HFFc6 (cell line): Measurements from ENCODE around the gene IL4I1. TPM values are rescaled to one million over a fixed set of nuclear protein-coding genes. Genes with fewer than 3 reads are reported as not detected.

ENCODE experiments used
- DNase-seq: peaks from one replicate; pipeline ENCODE4 v3.0.0-alpha.2; 2018
- H3K27ac Mint-ChIP-seq: 2 replicates; pipeline ENCODE4 v1.8.0; 2020; ENCODE audit warnings: mild to moderate bottlenecking, mixed read lengths
- H3K27me3 Mint-ChIP-seq: 2 replicates; pipeline ENCODE4 v1.8.0; 2021; ENCODE audit warnings: mild to moderate bottlenecking, moderate library complexity, mixed read lengths; ENCODE audit not compliant: insufficient read depth
- H3K36me3 Mint-ChIP-seq: 2 replicates; pipeline ENCODE4 v1.8.0; 2021; ENCODE audit warnings: low read depth, mixed read lengths
- H3K4me1 Mint-ChIP-seq: 2 replicates; pipeline ENCODE4 v1.8.0; 2020; ENCODE audit warnings: low read depth, mixed read lengths
- H3K4me3 Mint-ChIP-seq: 2 replicates; pipeline ENCODE4 v1.8.0; 2020; ENCODE audit warnings: mild to moderate bottlenecking, moderate library complexity, mixed read lengths
- H3K9me3 Mint-ChIP-seq: 2 replicates; pipeline ENCODE4 v1.8.0; 2020; ENCODE audit warnings: mild to moderate bottlenecking, mixed read lengths
- total RNA-seq, 6 experiments: library from RNA; stranded (reverse); fragmentation: NEBNext Ultra II Directional; extraction: Animal tissue kit (Norgen Biotek cat#: 25700); gene quantifications; 2 replicates in 1 of 6; 3 replicates in 5 of 6; pipeline ENCODE4 v1.2.3, GENCODE V29; 2021
- TF ChIP-seq, protein P1 (sequence below): fragments of 200-600 bp; sonication (generic); IDR thresholded peaks from 2 replicates; pipeline ENCODE4 v1.5.0; 2021; ENCODE audit warnings: antibody characterized with exemption, mild to moderate bottlenecking

The IL4I1 gene
- total RNA-seq, 6 experiments from 2014 or later: 0.24 to 0.48 (median 0.41) TPM; not detected in 1

DNA sequence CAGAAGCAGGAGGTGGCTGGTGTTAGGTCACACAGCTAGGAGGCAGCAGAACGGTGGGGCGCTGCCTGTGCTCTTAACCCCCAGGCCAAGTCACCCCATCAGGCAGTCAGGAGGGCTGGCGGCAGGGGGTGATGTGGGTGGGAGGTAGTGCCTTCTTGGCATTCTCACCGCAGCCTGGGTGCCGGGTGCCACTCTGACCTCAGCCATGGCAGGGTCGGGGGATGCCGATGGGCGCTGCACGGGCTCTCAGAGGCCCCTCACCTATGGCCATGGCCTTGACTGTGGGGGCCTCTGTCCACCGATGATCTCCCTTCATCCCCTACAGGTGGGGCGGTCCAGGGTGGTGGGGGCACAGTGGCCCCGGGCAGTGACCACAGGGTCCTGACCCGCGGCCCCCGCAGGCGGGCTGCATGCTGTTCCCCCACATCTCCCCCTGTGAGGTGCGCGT is 40.1 kb downstream of the IL4I1 start:
- Mint-ChIP-seq H3K27ac (peak overlapping the region; percentile 67), H3K9me3 (no peaks in the 10 kb centered on the region), H3K27me3 (peaks cover 24% of the 10 kb centered on the region), H3K36me3 (peaks cover 18% of the 10 kb centered on the region; the same call in 1 of the 2 replicates), H3K4me1 (peaks cover 34% of the 10 kb centered on the region), H3K4me3 (no peak overlapping the region; the same call in 1 of the 2 replicates)
- no peak for DNase-seq
- TF ChIP-seq, protein P1, sequence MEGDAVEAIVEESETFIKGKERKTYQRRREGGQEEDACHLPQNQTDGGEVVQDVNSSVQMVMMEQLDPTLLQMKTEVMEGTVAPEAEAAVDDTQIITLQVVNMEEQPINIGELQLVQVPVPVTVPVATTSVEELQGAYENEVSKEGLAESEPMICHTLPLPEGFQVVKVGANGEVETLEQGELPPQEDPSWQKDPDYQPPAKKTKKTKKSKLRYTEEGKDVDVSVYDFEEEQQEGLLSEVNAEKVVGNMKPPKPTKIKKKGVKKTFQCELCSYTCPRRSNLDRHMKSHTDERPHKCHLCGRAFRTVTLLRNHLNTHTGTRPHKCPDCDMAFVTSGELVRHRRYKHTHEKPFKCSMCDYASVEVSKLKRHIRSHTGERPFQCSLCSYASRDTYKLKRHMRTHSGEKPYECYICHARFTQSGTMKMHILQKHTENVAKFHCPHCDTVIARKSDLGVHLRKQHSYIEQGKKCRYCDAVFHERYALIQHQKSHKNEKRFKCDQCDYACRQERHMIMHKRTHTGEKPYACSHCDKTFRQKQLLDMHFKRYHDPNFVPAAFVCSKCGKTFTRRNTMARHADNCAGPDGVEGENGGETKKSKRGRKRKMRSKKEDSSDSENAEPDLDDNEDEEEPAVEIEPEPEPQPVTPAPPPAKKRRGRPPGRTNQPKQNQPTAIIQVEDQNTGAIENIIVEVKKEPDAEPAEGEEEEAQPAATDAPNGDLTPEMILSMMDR: no peak; the same call in 1 of the 2 replicates

DNA sequence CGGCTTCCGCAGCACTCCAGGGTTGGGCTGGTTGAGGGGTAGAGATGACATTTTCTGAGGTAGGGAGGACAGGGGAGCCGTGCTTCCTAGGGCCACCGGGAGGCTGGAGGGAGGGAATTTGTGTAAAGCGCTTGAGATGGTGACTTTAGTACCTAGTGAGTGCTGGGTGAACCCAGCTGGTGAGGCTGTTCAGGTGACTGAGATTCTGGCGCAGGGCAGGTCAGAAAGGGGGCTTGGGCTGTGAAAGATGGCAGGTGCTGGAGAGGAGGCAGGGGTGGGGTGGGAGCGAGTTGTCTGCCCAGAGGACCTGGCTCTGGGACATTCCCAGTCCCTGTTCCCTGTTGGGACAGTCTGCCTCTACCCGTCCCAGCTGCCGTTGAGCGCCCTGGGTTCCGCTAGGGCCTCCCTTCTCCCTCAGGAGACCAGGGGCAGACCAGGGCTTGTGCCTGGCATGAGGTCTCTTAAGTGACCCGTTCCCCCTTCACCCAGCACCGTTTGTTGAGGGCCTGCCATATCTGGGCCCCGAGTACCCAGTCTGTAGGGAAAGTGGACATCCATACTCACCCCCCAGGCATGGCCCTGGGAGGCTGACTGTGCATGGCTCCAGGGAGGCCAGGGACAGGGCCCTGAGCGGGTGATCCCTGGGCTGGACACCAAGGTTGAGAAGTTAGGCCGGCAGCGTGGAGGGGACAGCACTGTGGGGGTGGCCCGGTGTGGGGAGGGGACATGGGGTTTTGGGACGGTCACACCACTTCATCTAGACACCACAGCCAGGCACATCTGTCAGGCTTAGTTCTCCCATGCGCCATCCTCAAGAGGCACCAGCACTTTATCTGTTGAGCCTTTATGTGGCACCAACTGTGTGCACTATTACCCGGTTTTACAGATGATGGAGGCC is 40.8 kb downstream of the IL4I1 start:
- TF ChIP-seq, protein P1: no peak
- H3K36me3 Mint-ChIP-seq: peaks cover 18% of the 10 kb centered on the region; the same call in 1 of the 2 replicates
- peaks cover 34% of the 10 kb centered on the region for H3K4me1 Mint-ChIP-seq
- H3K9me3 Mint-ChIP-seq: no peaks in the 10 kb centered on the region
- H3K27me3 Mint-ChIP-seq: peaks cover 24% of the 10 kb centered on the region
- DNase-seq: no peak
- peak overlapping the region; percentile 28; the same call in 1 of the 2 replicates for H3K4me3 Mint-ChIP-seq
- peak overlapping the region; percentile 67 for H3K27ac Mint-ChIP-seq

DNA sequence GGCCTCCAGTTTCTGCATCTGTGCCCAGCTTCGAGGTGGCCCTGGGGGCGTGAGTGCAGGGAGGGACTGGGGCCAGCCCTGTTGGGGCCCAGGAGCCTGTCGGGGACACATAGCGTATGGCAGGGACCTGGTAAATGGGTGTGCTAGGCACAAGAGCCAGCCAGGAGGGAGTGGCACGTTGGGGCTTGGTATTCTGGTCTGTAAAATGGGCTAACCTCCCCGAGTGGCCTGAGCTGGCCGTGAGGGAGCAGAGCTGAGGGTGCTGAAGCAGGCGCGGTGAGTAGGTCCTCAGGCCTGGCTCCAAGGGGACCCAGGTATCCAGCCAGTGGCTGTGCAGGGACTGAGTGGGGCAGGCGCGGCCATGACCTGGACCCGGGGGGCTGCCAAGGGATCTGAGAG is 41.4 kb downstream of the IL4I1 start:
- Mint-ChIP-seq H3K4me1 (peaks cover 36% of the 10 kb centered on the region), H3K9me3 (no peaks in the 10 kb centered on the region), H3K36me3 (peaks cover 19% of the 10 kb centered on the region), H3K27ac (peak overlapping the region; percentile 67), H3K27me3 (peaks cover 24% of the 10 kb centered on the region), H3K4me3 (no peak overlapping the region)
- no peak for DNase-seq
- TF ChIP-seq, protein P1: no peak

DNA sequence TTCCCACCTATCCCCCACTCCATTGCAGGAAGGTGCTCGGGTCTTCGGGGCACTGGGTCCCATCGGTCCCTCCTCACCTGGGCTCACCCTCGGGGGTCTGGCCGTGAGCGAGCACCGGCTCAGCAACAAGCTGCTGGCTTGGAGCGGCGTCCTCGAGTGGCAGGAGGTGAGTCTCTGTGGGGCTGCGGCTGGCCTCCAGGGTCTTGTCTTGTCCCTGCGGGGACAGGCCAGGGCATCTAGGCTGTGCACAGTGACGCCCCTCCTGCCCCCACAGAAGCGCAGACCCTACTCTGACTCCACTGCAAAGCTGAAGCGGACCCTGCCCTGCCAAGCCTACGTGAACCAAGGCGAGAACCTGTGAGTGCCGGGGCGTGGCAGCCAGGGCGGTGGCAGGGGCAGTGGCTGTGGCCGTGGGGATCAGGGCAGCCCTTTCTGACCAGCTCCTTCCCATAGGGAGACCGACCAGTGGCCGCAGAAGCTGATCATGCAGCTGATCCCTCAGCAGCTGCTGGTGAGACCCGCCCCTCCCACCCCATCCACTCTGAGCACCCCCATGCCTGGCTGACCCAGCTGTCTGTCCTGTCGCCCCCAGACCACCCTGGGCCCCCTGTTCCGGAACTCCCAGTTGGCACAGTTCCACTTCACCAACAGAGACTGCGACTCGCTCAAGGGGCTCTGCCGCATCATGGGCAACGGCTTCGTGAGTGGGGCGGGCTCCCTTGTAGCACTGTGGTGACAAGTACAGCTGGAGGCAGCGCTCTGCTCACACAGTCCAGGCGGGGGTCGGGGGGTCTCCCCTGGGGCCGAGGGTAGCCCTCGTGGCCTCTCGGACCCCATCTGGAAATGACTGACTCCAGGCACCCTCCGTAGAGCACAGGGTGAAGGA is 42.1 kb downstream of the IL4I1 start:
- no peak for DNase-seq
- TF ChIP-seq, protein P1: no peak
- H3K27ac Mint-ChIP-seq: no peak overlapping the region
- no peak overlapping the region for H3K4me3 Mint-ChIP-seq
- H3K27me3 Mint-ChIP-seq: peaks cover 20% of the 10 kb centered on the region
- H3K4me1 Mint-ChIP-seq: peaks cover 38% of the 10 kb centered on the region
- H3K36me3 Mint-ChIP-seq: peaks cover 24% of the 10 kb centered on the region
- H3K9me3 Mint-ChIP-seq: peaks cover 6% of the 10 kb centered on the region; the same call in 1 of the 2 replicates

DNA sequence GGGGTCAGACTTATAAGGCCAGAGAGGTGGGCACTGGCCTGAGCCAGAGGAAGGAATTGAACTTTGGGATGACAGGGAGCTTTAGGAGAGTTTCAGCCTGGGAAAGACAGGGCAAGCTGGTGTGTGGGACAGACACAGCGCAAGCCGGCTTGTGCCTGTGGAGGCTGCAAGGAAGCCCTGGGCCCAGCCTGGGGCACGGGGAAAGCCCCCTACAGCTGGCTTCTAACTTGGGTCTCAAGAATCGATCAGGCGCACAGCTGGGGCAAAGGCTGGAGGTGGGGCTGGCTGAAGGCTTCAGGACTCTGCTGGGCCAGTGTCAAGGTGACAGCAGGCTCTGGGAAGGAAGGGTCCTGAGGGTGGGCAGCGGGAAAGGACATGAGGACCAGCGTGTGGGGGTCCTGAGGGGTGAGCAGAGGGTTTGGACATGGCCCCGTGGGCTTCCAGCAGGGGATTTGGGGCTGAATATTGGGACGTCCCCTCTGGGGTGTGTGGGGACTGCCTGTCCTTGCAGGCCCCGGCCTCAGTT is 42.8 kb downstream of the IL4I1 start:
- Mint-ChIP-seq H3K36me3 (peaks cover 26% of the 10 kb centered on the region), H3K27ac (peak overlapping the region; percentile 42), H3K27me3 (peaks cover 17% of the 10 kb centered on the region), H3K4me1 (peaks cover 35% of the 10 kb centered on the region), H3K9me3 (peaks cover 10% of the 10 kb centered on the region), H3K4me3 (peak overlapping the region; percentile 10; the same call in 1 of the 2 replicates)
- DNase-seq: no peak
- TF ChIP-seq, protein P1: no peak
